Spleen (tissue), 7 donors: ENCODE results near the gene MAPK7.

Experiments
- POLR2AphosphoS5 ChIP-seq, 3 donors: sonication (generic); formaldehyde crosslinking; IDR thresholded peaks; one replicate each; pipeline ENCODE4 v1.5.1; 2017; ENCODE audit warnings: antibody characterized with exemption in 3 of 3
- TF ChIP-seq, protein P1 (sequence below), 11 experiments: fragments of 200-600 bp in 7 of 11; fragments of 450-650 bp in 4 of 11; sonication (generic) in 4 of 11; IDR thresholded peaks in 8 of 11; conservative IDR thresholded peaks in 3 of 11; 1 replicate in 7 of 11; 2 replicates in 4 of 11; pipeline versions ENCODE4 v1.4.0 to v1.8.0; 2016 to 2021; ENCODE audit warnings: antibody characterized with exemption in 11 of 11, inconsistent platforms in 4 of 11, mild to moderate bottlenecking in 1 of 11
- donor health status: DM: no; HTN: no; CAD: no; lungs with moderate emphysema.
- donor health status: DM: no; HTN: no; CAD: no.
- donor health status: DM: no; HTN: no; CAD: no.

DNA sequence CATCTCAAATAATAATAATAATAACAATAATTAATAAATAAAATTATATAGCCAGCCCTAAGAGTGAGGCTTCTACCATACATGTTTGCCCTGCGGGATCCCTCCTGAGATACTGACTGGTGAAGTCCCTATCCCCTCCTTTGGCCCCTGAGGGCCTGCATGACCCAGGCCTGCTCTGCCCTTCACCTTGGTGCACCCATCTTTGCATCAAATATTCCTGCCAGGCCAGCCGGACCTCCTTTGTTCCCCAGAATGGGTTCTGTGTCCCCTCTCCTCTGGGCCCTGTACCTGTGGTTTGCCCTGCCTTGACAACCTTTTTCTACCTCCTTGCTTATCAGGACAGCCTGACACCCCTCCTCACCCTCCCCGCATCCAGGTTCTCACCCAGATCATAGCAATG is 30.8 kb downstream of the MAPK7 start:
- TF ChIP-seq, protein P1, sequence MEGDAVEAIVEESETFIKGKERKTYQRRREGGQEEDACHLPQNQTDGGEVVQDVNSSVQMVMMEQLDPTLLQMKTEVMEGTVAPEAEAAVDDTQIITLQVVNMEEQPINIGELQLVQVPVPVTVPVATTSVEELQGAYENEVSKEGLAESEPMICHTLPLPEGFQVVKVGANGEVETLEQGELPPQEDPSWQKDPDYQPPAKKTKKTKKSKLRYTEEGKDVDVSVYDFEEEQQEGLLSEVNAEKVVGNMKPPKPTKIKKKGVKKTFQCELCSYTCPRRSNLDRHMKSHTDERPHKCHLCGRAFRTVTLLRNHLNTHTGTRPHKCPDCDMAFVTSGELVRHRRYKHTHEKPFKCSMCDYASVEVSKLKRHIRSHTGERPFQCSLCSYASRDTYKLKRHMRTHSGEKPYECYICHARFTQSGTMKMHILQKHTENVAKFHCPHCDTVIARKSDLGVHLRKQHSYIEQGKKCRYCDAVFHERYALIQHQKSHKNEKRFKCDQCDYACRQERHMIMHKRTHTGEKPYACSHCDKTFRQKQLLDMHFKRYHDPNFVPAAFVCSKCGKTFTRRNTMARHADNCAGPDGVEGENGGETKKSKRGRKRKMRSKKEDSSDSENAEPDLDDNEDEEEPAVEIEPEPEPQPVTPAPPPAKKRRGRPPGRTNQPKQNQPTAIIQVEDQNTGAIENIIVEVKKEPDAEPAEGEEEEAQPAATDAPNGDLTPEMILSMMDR (IDR thresholded peaks at IDR 0.05 in 8 of 11, conservative IDR thresholded peaks at IDR 0.05 in 3 of 11), result no peak
- TF ChIP-seq POLR2AphosphoS5 (IDR thresholded peaks at IDR 0.05), result no peak
